Fibroblast of skin of left quadriceps (primary cell): ENCODE data around the gene CBX2.
A peak's percentile ranks its signal among the peaks of the same experiment; 100 is the strongest.

Source experiments
- DNase-seq, 2 experiments: peaks; one replicate each; pipeline ENCODE4 v3.0.0-alpha.2; 2013; ENCODE audit warnings: low read depth in 2 of 2

Gene CBX2

GRCh38 chr17:79777894-79778503, at the start of gene CBX2:
Gene CBX2, plus strand, starts transcription at chr17:79778148. Its CDS starts 88 bp downstream, at chr17:79778236.
- DNase-seq, result peak; percentile 42 to 55

DNA sequence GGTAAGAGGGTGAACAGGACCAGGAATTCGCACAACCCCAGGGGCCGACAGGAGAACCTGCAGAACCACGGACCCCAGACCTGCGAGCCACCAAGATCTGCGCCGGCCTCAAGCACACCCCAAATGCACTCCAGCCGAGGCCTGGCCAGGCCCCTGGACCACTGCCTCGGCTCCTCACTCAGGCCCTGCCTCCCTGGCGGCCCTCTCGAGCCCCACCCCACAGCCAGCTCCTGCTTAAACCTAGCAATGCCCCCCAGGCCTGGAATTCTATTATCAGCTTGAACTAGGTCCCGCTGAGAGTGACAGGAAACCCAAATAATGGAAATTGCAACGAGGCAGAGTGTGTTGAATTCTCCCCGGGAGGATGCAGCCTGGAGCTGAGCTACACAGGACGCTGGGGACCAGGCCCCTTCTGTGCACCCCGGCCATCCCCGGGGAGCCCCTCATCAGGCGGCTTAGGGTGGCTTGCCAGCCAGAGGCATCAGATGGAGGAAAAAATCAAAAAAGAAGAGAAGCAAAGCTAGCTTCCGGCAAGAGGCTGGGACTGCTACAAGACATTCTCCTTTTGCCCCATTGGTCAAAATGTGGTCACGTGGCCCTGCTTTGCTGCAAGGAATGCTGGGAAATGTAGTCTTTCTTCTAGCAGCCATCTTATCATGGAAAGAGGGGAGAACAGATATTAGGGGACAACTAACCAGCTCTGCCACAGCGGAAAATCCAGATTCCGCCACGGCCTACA, 49.6 kb upstream of the CBX2 start:
- DNase-seq, result peak; percentile 85 to 86

DNA sequence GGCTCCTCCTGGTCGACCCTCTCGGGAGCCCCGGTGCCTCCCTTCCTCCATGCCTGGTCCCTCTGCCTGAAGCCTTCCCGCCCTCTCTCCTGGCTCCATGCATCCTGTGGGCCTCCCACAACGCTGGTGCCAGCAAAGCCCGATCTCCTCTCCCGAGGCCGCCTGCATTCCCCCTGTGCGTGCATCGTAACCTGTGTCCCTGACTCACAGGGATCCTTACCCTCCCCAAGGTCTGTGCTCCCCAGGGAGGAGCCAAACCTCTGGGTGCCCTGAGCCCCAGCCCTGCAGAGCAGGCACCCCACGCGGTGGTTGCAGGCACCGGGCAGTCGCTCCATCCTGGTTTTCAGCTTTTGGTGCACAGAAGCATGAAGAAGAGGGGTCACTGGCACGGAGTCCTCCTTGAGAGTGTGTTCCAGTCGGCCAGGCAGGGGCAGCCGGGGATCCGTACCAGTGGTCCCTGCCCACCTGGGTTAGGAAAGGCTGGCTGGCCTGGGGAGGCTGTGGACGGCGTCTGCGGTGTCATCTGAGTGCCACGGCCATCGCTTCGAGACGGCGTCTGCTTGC, 49.0 kb upstream of the CBX2 start:
- no peak for DNase-seq

DNA sequence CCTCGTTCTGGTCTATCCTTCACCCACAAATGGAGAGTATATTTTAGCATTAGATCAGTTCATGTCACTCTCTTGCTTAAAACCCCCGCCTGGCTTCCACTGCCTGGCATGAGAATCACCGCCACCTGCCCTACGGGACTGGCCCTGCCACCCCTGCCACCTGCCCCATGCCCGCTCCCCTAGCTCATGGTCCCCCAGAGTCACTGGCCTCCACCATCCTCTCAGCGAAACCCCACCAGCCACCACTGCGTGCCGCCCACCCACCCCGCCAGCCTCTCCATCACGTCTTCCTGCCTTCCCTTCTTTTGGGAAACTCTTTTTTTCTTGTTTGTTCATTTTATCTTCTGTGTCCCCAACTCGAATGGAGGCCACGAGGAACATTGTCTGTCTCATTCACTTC, 48.2 kb upstream of the CBX2 start:
- DNase-seq, result no peak

GRCh38 chr17:79730437-79730768, 47.5 kb upstream of the CBX2 start:
- DNase-seq, result no peak

DNA sequence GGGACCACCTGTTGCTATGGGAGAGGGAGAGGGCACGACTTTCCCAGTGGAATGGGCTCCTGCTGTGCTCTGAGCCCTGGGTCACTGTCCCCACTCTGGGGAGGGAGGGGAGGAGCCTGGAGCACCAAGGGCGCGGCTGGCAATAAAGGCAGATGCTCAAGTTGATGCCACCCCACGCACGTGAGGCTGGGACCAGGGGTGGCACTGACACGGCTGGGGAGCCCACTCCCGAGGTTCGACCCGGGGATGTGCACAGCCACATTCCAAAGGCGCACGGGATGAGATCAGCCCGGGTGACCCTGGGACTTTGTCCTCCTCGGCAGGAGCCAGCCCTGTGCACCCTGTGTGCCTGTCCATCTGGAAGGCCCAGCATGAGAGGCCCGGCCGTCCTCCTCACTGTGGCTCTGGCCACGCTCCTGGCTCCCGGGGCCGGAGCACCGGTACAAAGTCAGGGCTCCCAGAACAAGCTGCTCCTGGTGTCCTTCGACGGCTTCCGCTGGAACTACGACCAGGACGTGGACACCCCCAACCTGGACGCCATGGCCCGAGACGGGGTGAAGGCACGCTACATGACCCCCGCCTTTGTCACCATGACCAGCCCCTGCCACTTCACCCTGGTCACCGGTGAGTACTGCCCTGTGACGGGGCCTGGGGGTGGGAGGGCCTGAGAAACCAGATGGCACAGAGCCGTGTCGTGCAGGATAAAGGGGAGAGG, 47.0 kb upstream of the CBX2 start, which contains the start of gene ENPP7:
ENPP7 (plus strand) TSS at position 175 of the 715 bp plus-strand sequence; CDS start at position 372, 197 bp downstream.
- no peak for DNase-seq

GRCh38 chr17:79732254-79732653, 45.7 kb upstream of the CBX2 start:
- no peak for DNase-seq

GRCh38 chr17:79732804-79733691, 44.9 kb upstream of the CBX2 start:
- no peak for DNase-seq

- DNase-seq, result no peak
Measured at GRCh38 chr17:79733692-79734070, 44.3 kb upstream of the CBX2 start.

- DNase-seq, result no peak
Measured at GRCh38 chr17:79735096-79735495, 42.9 kb upstream of the CBX2 start.

- no peak for DNase-seq
Measured at GRCh38 chr17:79737046-79737921, 40.7 kb upstream of the CBX2 start.

DNA sequence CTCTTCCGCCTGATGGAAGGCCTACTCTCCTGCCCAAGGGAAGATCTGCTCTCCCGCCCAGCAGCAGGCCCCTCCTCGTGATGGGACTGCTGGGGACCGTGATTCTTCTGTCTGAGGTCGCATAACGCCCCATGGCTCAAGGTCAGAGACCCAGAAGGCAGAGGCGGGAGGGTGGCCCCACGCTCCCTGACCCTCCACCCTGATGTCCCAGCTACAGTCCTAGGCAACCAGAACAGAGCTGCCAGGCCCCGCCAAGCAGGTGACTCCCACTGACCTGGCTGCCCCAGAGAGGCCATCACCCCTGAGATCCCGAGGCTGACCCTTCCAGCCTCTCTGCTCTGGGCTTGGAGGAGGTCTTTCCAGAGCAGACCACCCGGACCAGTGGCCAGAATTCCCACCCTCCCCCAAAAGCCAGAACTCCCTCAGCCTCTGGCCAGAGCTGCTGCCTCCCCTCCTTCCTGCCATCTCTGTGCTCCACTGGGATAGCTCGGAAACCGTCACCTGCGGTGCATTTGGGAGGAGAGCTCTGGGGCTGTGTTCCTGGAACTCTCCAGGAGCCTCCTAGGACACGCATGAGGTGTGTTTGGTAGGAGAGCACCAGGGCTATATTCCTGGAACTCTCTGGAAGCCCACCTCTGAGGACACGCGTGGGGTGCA, 39.9 kb upstream of the CBX2 start:
- DNase-seq, result no peak

GRCh38 chr17:79738643-79739042, 39.3 kb upstream of the CBX2 start:
- no peak for DNase-seq

DNA sequence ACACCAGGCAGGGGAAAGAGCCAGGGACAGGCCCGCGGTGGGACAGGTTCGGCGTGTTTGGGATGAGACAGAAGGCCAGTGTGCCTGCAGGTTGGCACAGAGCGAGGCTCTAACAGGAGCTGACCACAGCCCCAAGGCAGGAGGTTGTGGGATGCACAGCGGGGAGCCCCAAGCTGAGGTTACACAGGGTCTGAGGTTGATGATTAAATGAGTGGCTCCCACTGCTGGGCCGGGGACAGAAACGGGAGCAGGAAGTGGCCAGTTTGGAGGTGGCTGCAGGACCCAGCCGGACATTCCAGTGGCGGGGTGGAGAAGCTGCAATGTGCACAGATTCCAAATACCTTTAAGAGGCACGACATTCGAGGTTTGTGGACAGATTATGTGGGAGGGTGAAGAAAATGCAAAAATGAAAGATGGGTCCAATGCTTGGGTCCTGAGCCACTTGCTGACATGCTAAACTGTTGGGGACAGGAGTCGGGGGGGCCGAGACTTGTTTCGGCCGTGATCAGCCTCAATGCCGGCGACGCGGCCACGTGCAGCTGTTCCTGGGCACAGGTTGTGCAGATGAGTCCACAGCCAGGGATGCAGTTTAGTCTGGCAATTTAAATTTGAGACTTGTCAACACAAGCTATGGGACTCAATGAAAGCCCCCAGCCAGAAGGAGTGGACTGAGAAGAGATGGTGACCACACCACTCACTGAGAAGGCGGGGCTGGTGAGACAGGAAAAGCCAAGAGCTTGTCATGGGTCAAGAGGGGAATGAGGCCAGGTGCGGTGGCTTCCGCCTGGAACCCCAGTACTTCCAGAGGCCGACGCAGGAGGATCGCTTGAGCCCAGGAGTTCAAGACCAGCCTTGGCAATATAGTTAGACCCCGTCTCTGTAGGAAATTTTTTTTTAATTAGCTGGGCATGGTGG, 38.5 kb upstream of the CBX2 start:
- no peak for DNase-seq

DNA sequence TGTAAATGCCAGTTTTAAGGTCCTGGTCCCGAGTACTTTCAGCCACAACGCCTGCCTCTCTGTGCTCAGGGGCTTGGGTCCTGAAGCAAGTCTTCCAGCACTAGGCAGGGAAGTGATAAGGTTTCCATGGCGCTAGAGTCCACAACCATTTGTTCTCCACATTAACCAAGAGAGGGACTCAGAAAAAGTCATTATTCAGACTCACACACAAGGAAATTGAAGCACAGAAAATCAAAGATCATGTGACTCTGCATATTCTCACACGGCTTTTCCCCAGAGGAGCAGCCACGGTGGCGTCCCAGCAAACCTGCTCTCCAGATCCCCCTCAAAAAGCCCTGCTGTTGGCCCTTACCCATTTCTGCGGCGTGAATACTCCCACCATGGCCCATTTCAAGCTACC, 37.5 kb upstream of the CBX2 start:
- no peak for DNase-seq

DNA sequence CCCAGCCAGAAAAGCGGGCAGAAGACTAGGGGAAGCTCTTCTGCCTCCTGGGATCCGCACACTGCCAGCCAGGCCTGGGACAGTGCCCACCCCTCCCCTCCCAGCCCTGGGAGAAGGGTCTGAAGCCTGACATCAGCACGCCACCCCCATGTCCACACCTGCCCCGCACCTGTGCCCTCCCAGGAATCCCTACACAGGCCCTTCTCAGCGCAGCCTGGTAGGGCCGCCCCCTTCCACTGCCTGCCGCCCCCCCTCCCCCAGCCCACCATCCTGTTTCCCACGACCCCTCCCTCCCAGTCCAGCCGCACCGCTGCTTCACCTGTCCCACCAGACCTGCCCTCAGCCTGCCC, 36.6 kb upstream of the CBX2 start:
- DNase-seq, result no peak

DNA sequence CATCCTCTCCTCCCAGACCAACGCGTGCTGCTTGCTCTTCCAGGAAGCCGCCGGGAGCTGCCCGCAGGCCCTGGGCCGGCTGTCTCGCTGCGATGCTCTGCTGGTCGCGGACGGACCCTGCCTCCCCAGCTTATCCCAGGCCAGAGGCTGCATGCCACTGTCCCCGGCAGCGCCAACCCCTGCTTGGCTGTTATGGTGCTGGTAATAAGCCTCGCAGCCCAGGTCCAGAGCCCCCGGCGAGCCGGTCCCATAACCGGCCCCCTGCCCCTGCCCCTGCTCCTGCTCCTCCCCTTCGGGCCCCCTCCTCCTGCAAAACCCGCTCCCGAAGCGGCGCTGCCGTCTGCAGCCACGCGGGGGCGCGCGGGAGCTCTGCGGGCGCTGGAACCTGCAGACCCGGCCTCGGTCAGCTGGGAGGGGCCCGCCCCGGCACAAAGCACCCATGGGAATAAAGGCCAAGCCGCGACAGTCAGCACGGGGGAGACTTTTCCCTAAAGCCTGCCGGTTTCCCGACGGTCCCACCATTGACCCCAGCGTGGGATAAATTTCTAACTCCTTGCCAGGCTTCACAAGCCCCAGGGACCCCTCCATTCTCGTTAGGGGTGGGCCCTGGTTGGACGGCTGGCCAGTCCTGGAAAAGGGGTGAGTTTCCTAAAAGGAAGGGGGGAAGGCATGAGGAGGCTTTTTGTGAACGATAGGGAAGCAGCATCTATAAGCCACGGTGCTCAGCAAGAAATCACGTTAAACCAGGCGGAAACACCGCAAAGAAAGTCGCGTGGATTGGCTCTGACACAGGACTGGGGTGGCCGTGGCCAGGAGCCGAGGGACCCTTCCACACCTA, 36.0 kb upstream of the CBX2 start:
- peak in 1 of 2 experiments; percentile 4 for DNase-seq

- no peak for DNase-seq
Measured at GRCh38 chr17:79742589-79742918, 35.4 kb upstream of the CBX2 start.
